WERI-Rb-1 (cell line): Measurements from ENCODE around the gene PCDHGA8.
"Not testable (repeated sequence)": the region's sequence is repeated elsewhere in the genome, so short reads cannot be mapped to it uniquely, and the experiment has no call there.

Source experiments
- DNase-seq: peaks from one replicate; pipeline ENCODE4 v3.0.0-alpha.2; 2020
- H3K27ac ChIP-seq: fragments of 250-450 bp; sonication (Bioruptor Pico); 2 replicates; pipeline ENCODE4 v1.5.1; 2020; ENCODE audit warnings: mild to moderate bottlenecking, moderate library complexity
- H3K27me3 ChIP-seq: fragments of 250-450 bp; sonication (Bioruptor Pico); 2 replicates; pipeline ENCODE4 v1.5.1; 2021; ENCODE audit warnings: mild to moderate bottlenecking, low read depth, moderate library complexity; ENCODE audit not compliant: insufficient read depth, severe bottlenecking
- H3K36me3 ChIP-seq: fragments of 250-450 bp; sonication (Bioruptor Pico); 2 replicates; pipeline ENCODE4 v1.5.1; 2020; ENCODE audit warnings: mild to moderate bottlenecking, moderate library complexity
- H3K4me3 ChIP-seq: 2 replicates; pipeline ENCODE4 v1.5.1; 2011; ENCODE audit warnings: low read depth, mild to moderate bottlenecking, control low read depth, low read length
- H3K9me3 ChIP-seq: fragments of 250-450 bp; sonication (Bioruptor Pico); 2 replicates; pipeline ENCODE4 v1.5.1; 2021; ENCODE audit warnings: mild to moderate bottlenecking, moderate library complexity; ENCODE audit not compliant: severe bottlenecking
- CTCF ChIP-seq: IDR thresholded peaks from 2 replicates; pipeline ENCODE4 v1.5.1; 2011; ENCODE audit warnings: low read depth, mild to moderate bottlenecking, control low read depth, inconsistent platforms, low read length

Gene PCDHGA8

GRCh38 chr5:141392429-141393198 lies at the start of gene PCDHGA8:
Gene PCDHGA8, plus strand, starts transcription at chr5:141392633. Its CDS starts 181 bp downstream, at chr5:141392814.
- DNase-seq = no peak
- no peak within 1 kb of the TSS for H3K4me3 ChIP-seq
- no peaks in the 10 kb centered on the region for H3K27me3 ChIP-seq
- H3K9me3 ChIP-seq = peaks cover 4% of the 10 kb centered on the region
- TF ChIP-seq CTCF = no peak
- no peak within 1 kb of the TSS for H3K27ac ChIP-seq
- H3K36me3 ChIP-seq = no peaks in the 10 kb centered on the region

GRCh38 chr5:141342773-141343172 lies 49.7 kb upstream of the PCDHGA8 start:
- no peaks in the 10 kb centered on the region for H3K27me3 ChIP-seq
- H3K36me3 ChIP-seq = no peaks in the 10 kb centered on the region
- no peak for DNase-seq
- H3K4me3 ChIP-seq = no peak overlapping the region
- H3K9me3 ChIP-seq = peaks cover 23% of the 10 kb centered on the region
- no peak overlapping the region for H3K27ac ChIP-seq
- no peak for TF ChIP-seq CTCF

- H3K27ac ChIP-seq = no peak within 1 kb of the TSS
- H3K27me3 ChIP-seq = no peaks in the 10 kb centered on the region
- peak; percentile 36; the same call in 1 of the 2 replicates for TF ChIP-seq CTCF
Observed at GRCh38 chr5:141343242-141343952, 49.0 kb upstream of the PCDHGA8 start, which contains the start of gene PCDHGA3. Gene PCDHGA3, plus strand, starts transcription at chr5:141343829. Its CDS starts 205 bp downstream, at chr5:141344034.

GRCh38 chr5:141343953-141344463 lies 48.4 kb upstream of the PCDHGA8 start:
- Histone ChIP-seq H3K27me3 (no peaks in the 10 kb centered on the region), H3K4me3 (no peak overlapping the region), H3K36me3 (no peaks in the 10 kb centered on the region), H3K9me3 (peaks cover 20% of the 10 kb centered on the region), H3K27ac (no peak overlapping the region)
- TF ChIP-seq CTCF = no peak
- no peak for DNase-seq

More at GRCh38 chr5:141343242-141343952, 49.0 kb upstream of the PCDHGA8 start, which contains the start of gene PCDHGA3:
- no peak for DNase-seq
- Histone ChIP-seq H3K9me3 (peaks cover 23% of the 10 kb centered on the region), H3K36me3 (no peaks in the 10 kb centered on the region), H3K4me3 (no peak within 1 kb of the TSS)

GRCh38 chr5:141345327-141345726 lies 47.1 kb upstream of the PCDHGA8 start:
- Histone ChIP-seq H3K36me3 (no peaks in the 10 kb centered on the region), H3K27me3 (no peaks in the 10 kb centered on the region), H3K4me3 (no peak overlapping the region), H3K9me3 (peaks cover 19% of the 10 kb centered on the region), H3K27ac (no peak overlapping the region)
- TF ChIP-seq CTCF = no peak
- DNase-seq = no peak

GRCh38 chr5:141346017-141346416 lies 46.4 kb upstream of the PCDHGA8 start:
- not testable (repeated sequence) for H3K27ac ChIP-seq, H3K27me3 ChIP-seq, DNase-seq, H3K36me3 ChIP-seq, H3K4me3 ChIP-seq
- H3K9me3 ChIP-seq = peaks cover 23% of the 10 kb centered on the region
